H9 (cell line): Measurements from ENCODE around the gene CCDC59. TPM values are rescaled to one million over a fixed set of nuclear protein-coding genes. Genes with fewer than 3 reads are reported as not detected.
A peak's percentile ranks its signal among the peaks of the same experiment; 100 is the strongest.

Experiments
- DNase-seq: peaks from one replicate; pipeline ENCODE4 v3.0.0-alpha.2; 2017
- H2AFZ ChIP-seq: one replicate; pipeline ENCODE4 v1.6.1; 2013; ENCODE audit warnings: mild to moderate bottlenecking, low read length, control low read depth, moderate library complexity
- H2AK5ac ChIP-seq: 2 replicates; pipeline ENCODE4 v1.6.1; 2013; ENCODE audit warnings: low read length, control low read depth, mixed read lengths; ENCODE audit not compliant: insufficient read length
- H2BK120ac ChIP-seq: one replicate; pipeline ENCODE4 v1.6.1; 2013; ENCODE audit warnings: low read depth, mild to moderate bottlenecking, low read length, control low read depth, inconsistent platforms; ENCODE audit not compliant: poor library complexity, severe bottlenecking
- H2BK12ac ChIP-seq: 2 replicates; pipeline ENCODE4 v1.6.1; 2013; ENCODE audit warnings: low read length, control low read depth, mixed read lengths, low read depth; ENCODE audit not compliant: insufficient read length
- H2BK15ac ChIP-seq: 2 replicates; pipeline ENCODE4 v1.6.1; 2013; ENCODE audit warnings: low read depth, low read length, control low read depth
- H2BK20ac ChIP-seq: one replicate; pipeline ENCODE4 v1.6.1; 2013; ENCODE audit warnings: low read depth, mild to moderate bottlenecking, low read length, control low read depth, inconsistent platforms; ENCODE audit not compliant: poor library complexity, severe bottlenecking
- H2BK5ac ChIP-seq: 2 replicates; pipeline ENCODE4 v1.6.1; 2013; ENCODE audit warnings: low read length, control low read depth, mixed read lengths; ENCODE audit not compliant: insufficient read length
- H3K14ac ChIP-seq: 2 replicates; pipeline ENCODE4 v1.6.1; 2013; ENCODE audit warnings: low read length, control low read depth; ENCODE audit not compliant: insufficient read depth
- H3K18ac ChIP-seq: 2 replicates; pipeline ENCODE4 v1.6.1; 2013; ENCODE audit warnings: low read depth, mild to moderate bottlenecking, mixed read lengths, low read length, control low read depth; ENCODE audit not compliant: insufficient read length
- H3K23ac ChIP-seq: 2 replicates; pipeline ENCODE4 v1.6.1; 2013; ENCODE audit warnings: low read length, control low read depth, mixed read lengths, low read depth; ENCODE audit not compliant: insufficient read length
- H3K23me2 ChIP-seq: 2 replicates; pipeline ENCODE4 v1.6.1; 2013; ENCODE audit warnings: low read depth, mild to moderate bottlenecking, mixed read lengths, low read length, control low read depth; ENCODE audit not compliant: insufficient read length, poor library complexity, severe bottlenecking
- H3K27ac ChIP-seq: 2 replicates; pipeline ENCODE4 v1.5.1; 2013; ENCODE audit warnings: low read length, control low read depth, mixed read lengths, low read depth; ENCODE audit not compliant: insufficient read length
- H3K27me3 ChIP-seq: 2 replicates; pipeline ENCODE4 v1.6.1; 2013; ENCODE audit warnings: low read length, control low read depth, inconsistent platforms; ENCODE audit not compliant: insufficient read depth
- H3K4ac ChIP-seq: 2 replicates; pipeline ENCODE4 v1.6.1; 2013; ENCODE audit warnings: low read depth, mild to moderate bottlenecking, control low read depth, inconsistent platforms, low read length, moderate library complexity
- H3K4me1 ChIP-seq: 2 replicates; pipeline ENCODE4 v1.6.1; 2013; ENCODE audit warnings: low read length, control low read depth, inconsistent platforms; ENCODE audit not compliant: insufficient read depth
- H3K4me2 ChIP-seq: 2 replicates; pipeline ENCODE4 v1.6.1; 2013; ENCODE audit warnings: low read length, control low read depth, mixed read lengths; ENCODE audit not compliant: insufficient read length, insufficient read depth
- H3K56ac ChIP-seq: 2 replicates; pipeline ENCODE4 v1.6.1; 2013; ENCODE audit warnings: low read depth, mild to moderate bottlenecking, mixed read lengths, low read length, control low read depth; ENCODE audit not compliant: insufficient read length
- H3K79me1 ChIP-seq: 2 replicates; pipeline ENCODE4 v1.6.1; 2013; ENCODE audit warnings: low read depth, mild to moderate bottlenecking, moderate library complexity, low read length, control low read depth, inconsistent platforms; ENCODE audit not compliant: insufficient read depth, poor library complexity, severe bottlenecking
- H3K79me2 ChIP-seq: 2 replicates; pipeline ENCODE4 v1.6.1; 2013; ENCODE audit warnings: low read length, control low read depth, inconsistent platforms; ENCODE audit not compliant: insufficient read depth
- H3K9ac ChIP-seq: 2 replicates; pipeline ENCODE4 v1.6.1; 2013; ENCODE audit warnings: low read length, control low read depth, mixed read lengths; ENCODE audit not compliant: insufficient read length; ENCODE audit errors: extremely low read depth
- H3K9me3 ChIP-seq: one replicate; pipeline ENCODE4 v1.6.1; 2013; ENCODE audit warnings: low read depth, low read length, inconsistent platforms; ENCODE audit not compliant: control insufficient read depth
- H3T11ph ChIP-seq: one replicate; pipeline ENCODE4 v1.6.1; 2013; ENCODE audit warnings: mild to moderate bottlenecking, low read length, control low read depth, inconsistent platforms
- H4K20me1 ChIP-seq: one replicate; pipeline ENCODE4 v1.6.1; 2013; ENCODE audit not compliant: control insufficient read depth, insufficient read length, insufficient read depth
- H4K5ac ChIP-seq: 2 replicates; pipeline ENCODE4 v1.6.1; 2013; ENCODE audit warnings: low read depth, mild to moderate bottlenecking, mixed read lengths, low read length, control low read depth; ENCODE audit not compliant: insufficient read length
- H4K8ac ChIP-seq: replicated peaks from 2 replicates; pipeline ENCODE4 v1.6.1; 2013; ENCODE audit warnings: low read length, control low read depth, mixed read lengths, low read depth; ENCODE audit not compliant: insufficient read length
- H4K91ac ChIP-seq: 2 replicates; pipeline ENCODE4 v1.6.1; 2013; ENCODE audit warnings: low read depth, mild to moderate bottlenecking, moderate library complexity, mixed read lengths, low read length, control low read depth; ENCODE audit not compliant: insufficient read length
- H3K27ac Mint-ChIP-seq, 3 experiments: 2 replicates in 2 of 3; 3 replicates in 1 of 3; pipeline ENCODE4 v1.8.0; 2020 to 2021; ENCODE audit warnings: mixed read lengths in 3 of 3, mild to moderate bottlenecking in 1 of 3, moderate library complexity in 1 of 3
- H3K27me3 Mint-ChIP-seq: 2 replicates; pipeline ENCODE4 v1.8.0; 2021; ENCODE audit warnings: low read depth, mild to moderate bottlenecking, moderate library complexity, mixed read lengths
- H3K36me3 Mint-ChIP-seq, 3 experiments: 2 replicates in 2 of 3; 3 replicates in 1 of 3; pipeline ENCODE4 v1.8.0; 2020 to 2021; ENCODE audit warnings: low read depth in 3 of 3, mixed read lengths in 3 of 3; ENCODE audit not compliant: insufficient read depth in 1 of 3
- H3K4me1 Mint-ChIP-seq, 2 experiments: 2 replicates each; pipeline ENCODE4 v1.8.0; 2020; ENCODE audit warnings: mixed read lengths in 2 of 2
- H3K4me3 Mint-ChIP-seq, 2 experiments: 2 replicates in 1 of 2; 3 replicates in 1 of 2; pipeline ENCODE4 v1.8.0; 2020 to 2021; ENCODE audit warnings: mild to moderate bottlenecking in 2 of 2, mixed read lengths in 2 of 2, moderate library complexity in 1 of 2
- H3K9me3 Mint-ChIP-seq, 2 experiments: 2 replicates in 1 of 2; 3 replicates in 1 of 2; pipeline ENCODE4 v1.8.0; 2020; ENCODE audit warnings: mild to moderate bottlenecking in 2 of 2, mixed read lengths in 2 of 2, moderate library complexity in 1 of 2
- CTCF ChIP-seq: fragments of 200-600 bp; sonication (generic); conservative IDR thresholded peaks from 3 replicates; pipeline ENCODE4 v1.8.0; 2021; ENCODE audit warnings: antibody characterized with exemption, mild to moderate bottlenecking
- WGBS: extraction: QIAGEN DNeasy Blood & Tissue Kit; methylation state at CpG from one replicate; pipeline ENCODE4 v1.1.7; 2013; ENCODE audit warnings: missing lambda C conversion rate, low lambda C conversion rate, mixed read lengths; ENCODE audit not compliant: insufficient read length; ENCODE audit errors: extremely low coverage; 5-methylcytosine and 5-hydroxymethylcytosine counted together
- total RNA-seq: library from RNA; stranded (reverse); gene quantifications from 2 replicates; pipeline ENCODE4 v1.2.1, GENCODE V29; 2021

CCDC59 gene
- total RNA-seq, 1 experiment from 2014 or later: 62.2 TPM

GRCh38 chr12:82359115-82359478 lies 910 bp upstream of the CCDC59 start:
- no peak overlapping the region for H3K56ac ChIP-seq
- no peak overlapping the region for H4K8ac ChIP-seq
- TF ChIP-seq CTCF: no peak
- H4K5ac ChIP-seq: no peak overlapping the region
- peak overlapping the region; percentile 99 to 100 for H3K4me3 Mint-ChIP-seq
- peak overlapping the region; percentile 71 for H3K4me2 ChIP-seq
- no peak overlapping the region for H3K18ac ChIP-seq
- peaks cover 2 to 6% of the 10 kb centered on the region in 2 experiments; a peak in 4 of 5 replicates for H3K9me3 Mint-ChIP-seq
- H2BK120ac ChIP-seq: no peak overlapping the region
- no CpG with 5 or more reads among the region's 4 CpGs for WGBS
- H3K4me1 ChIP-seq: no peaks in the 10 kb centered on the region
- no peak overlapping the region for H2AFZ ChIP-seq
- H3K4me1 Mint-ChIP-seq: peaks cover 19 to 25% of the 10 kb centered on the region in 2 experiments
- no peak overlapping the region for H3K9ac ChIP-seq
- no peak overlapping the region for H3K27ac ChIP-seq
- H3T11ph ChIP-seq: no peak overlapping the region
- H4K91ac ChIP-seq: no peak overlapping the region
- H3K23me2 ChIP-seq: no peaks in the 10 kb centered on the region
- H3K14ac ChIP-seq: no peak overlapping the region
- H3K27me3 ChIP-seq: no peaks in the 10 kb centered on the region
- peak overlapping the region in 2 of 3 experiments; percentile 95 to 100; a peak in 3 of 7 replicates for H3K27ac Mint-ChIP-seq
- no peaks in the 10 kb centered on the region for H4K20me1 ChIP-seq
- H3K36me3 Mint-ChIP-seq: peaks cover 28 to 49% (median 46%) of the 10 kb centered on the region in 3 experiments
- H2BK12ac ChIP-seq: no peak overlapping the region
- no peak overlapping the region for H2AK5ac ChIP-seq
- H3K79me2 ChIP-seq: peaks cover 12% of the 10 kb centered on the region
- H3K9me3 ChIP-seq: no peaks in the 10 kb centered on the region
- H3K23ac ChIP-seq: no peak overlapping the region
- H3K79me1 ChIP-seq: peaks cover 4% of the 10 kb centered on the region
- peak; percentile 69 for DNase-seq
- H3K27me3 Mint-ChIP-seq: peaks cover 2% of the 10 kb centered on the region; the same call in 1 of the 2 replicates
- no peak overlapping the region for H3K4ac ChIP-seq
- no peak overlapping the region for H2BK15ac ChIP-seq
- H2BK5ac ChIP-seq: no peak overlapping the region
- H2BK20ac ChIP-seq: no peak overlapping the region
